Left hindlimb (tissue), 1 donor: Measurements from ENCODE around the gene PTPN7.
"Not testable (repeated sequence)": the region's sequence is repeated elsewhere in the genome, so short reads cannot be mapped to it uniquely, and the experiment has no call there.

ENCODE experiments used
- DNase-seq: peaks from one replicate; pipeline ENCODE4 v3.0.0-alpha.2; 2018

Gene PTPN7

GRCh38 chr1:202189001-202189790 lies 28.8 kb upstream of the PTPN7 start:
- DNase-seq = peak; percentile 76

- DNase-seq = no peak
These were observed 27.4 kb upstream of the PTPN7 start for GRCh38 chr1:202187697-202188407.

GRCh38 chr1:202187041-202187671 lies 26.8 kb upstream of the PTPN7 start:
- no peak for DNase-seq

GRCh38 chr1:202186327-202186726 lies 25.9 kb upstream of the PTPN7 start:
- DNase-seq = no peak

- peak; percentile 77 for DNase-seq
These were observed 24.5 kb upstream of the PTPN7 start for GRCh38 chr1:202184750-202185460.

GRCh38 chr1:202182040-202182877 lies 21.9 kb upstream of the PTPN7 start:
- DNase-seq = no peak

- DNase-seq = no peak
These were observed 21.2 kb upstream of the PTPN7 start for GRCh38 chr1:202181586-202181985.

- not testable (repeated sequence) for DNase-seq
These were observed 20.3 kb upstream of the PTPN7 start for GRCh38 chr1:202180751-202181139.

GRCh38 chr1:202179828-202180750 lies 19.7 kb upstream of the PTPN7 start:
- DNase-seq = no peak

GRCh38 chr1:202176949-202177927 lies 16.8 kb upstream of the PTPN7 start:
- DNase-seq = no peak

- DNase-seq = no peak
These were observed 13.6 kb upstream of the PTPN7 start for GRCh38 chr1:202173993-202174392.

GRCh38 chr1:202172015-202172355 lies 11.6 kb upstream of the PTPN7 start:
- no peak for DNase-seq

GRCh38 chr1:202171292-202172014 lies 11.1 kb upstream of the PTPN7 start:
- DNase-seq = no peak

GRCh38 chr1:202170726-202171125 lies 10.3 kb upstream of the PTPN7 start:
- no peak for DNase-seq

- no peak for DNase-seq
These were observed 8.5 kb upstream of the PTPN7 start for GRCh38 chr1:202168861-202169260.

- peak; percentile 77 for DNase-seq
These were observed 7.5 kb upstream of the PTPN7 start for GRCh38 chr1:202167708-202168415.

GRCh38 chr1:202167054-202167453 lies 6.7 kb upstream of the PTPN7 start:
- not testable (repeated sequence) for DNase-seq
